ENCODE measurements around the gene MEGF11. TPM values are rescaled to one million over a fixed set of nuclear protein-coding genes. Genes with fewer than 3 reads are reported as not detected.

MEGF11 gene
- total RNA-seq, 2 donors from 2014 or later = not detected

DNA sequence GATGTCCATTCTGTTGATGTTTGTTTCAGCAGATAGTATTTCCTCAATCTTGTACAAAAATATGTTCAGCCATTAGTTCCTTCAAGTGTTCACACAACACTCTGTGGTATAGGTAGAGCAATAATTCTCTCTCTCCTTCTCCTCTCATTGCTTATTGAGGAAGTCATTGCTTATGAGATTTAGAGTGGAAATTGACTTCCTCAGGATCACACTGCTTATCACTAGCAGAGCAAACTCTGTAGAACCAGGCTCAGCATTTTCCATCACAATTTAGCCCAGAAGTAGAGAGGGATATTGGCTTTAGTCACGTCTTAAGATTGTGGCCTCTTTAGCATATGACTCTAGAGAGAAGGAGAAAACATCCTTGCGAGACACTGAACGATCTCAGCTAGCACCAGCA, 353.1 kb downstream of the MEGF11 start:
- H3K36me3 ChIP-seq (replicated peaks in 1 of 2; ENCODE audit: insufficient read depth in 1 of 2, low read depth in 2 of 2) = peaks cover 0 to 2% of the 10 kb centered on the region in 2 donors

GRCh38 chr15:65896236-65896635, 357.3 kb downstream of the MEGF11 start:
- DNase-seq (no peak), ATAC-seq (no peak)
- WGBS, 2 donors = 64 to 85% methylated on average over 2 of the region's 2 CpGs
- Histone ChIP-seq H3K9me3 (no peaks in the 10 kb centered on the region), H3K4me3 (no peak overlapping the region), H3K27ac (no peak overlapping the region), H3K36me3 (replicated peaks in 1 of 2; ENCODE audit: insufficient read depth in 1 of 2, low read depth in 2 of 2) (peaks cover 0 to 4% of the 10 kb centered on the region in 2 donors), H3K4me1 (no peaks in the 10 kb centered on the region), H3K27me3 (no peaks in the 10 kb centered on the region)
- intact Hi-C loops (cut with DNase I) = no loop called here
- TF ChIP-seq POLR2A (IDR thresholded peaks at IDR 0.05) = no peak
- TF ChIP-seq, protein P1, sequence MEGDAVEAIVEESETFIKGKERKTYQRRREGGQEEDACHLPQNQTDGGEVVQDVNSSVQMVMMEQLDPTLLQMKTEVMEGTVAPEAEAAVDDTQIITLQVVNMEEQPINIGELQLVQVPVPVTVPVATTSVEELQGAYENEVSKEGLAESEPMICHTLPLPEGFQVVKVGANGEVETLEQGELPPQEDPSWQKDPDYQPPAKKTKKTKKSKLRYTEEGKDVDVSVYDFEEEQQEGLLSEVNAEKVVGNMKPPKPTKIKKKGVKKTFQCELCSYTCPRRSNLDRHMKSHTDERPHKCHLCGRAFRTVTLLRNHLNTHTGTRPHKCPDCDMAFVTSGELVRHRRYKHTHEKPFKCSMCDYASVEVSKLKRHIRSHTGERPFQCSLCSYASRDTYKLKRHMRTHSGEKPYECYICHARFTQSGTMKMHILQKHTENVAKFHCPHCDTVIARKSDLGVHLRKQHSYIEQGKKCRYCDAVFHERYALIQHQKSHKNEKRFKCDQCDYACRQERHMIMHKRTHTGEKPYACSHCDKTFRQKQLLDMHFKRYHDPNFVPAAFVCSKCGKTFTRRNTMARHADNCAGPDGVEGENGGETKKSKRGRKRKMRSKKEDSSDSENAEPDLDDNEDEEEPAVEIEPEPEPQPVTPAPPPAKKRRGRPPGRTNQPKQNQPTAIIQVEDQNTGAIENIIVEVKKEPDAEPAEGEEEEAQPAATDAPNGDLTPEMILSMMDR (IDR thresholded peaks at IDR 0.05) = no peak

More for the DNA sequence above, 353.1 kb downstream of the MEGF11 start:
- no peak overlapping the region for H3K4me3 ChIP-seq
- no peaks in the 10 kb centered on the region for H3K27me3 ChIP-seq
- ATAC-seq (no peak), DNase-seq (no peak)
- intact Hi-C loops (cut with DNase I) = no loop called here
- no peaks in the 10 kb centered on the region for H3K9me3 ChIP-seq
- WGBS, 2 donors = 86 to 92% methylated on average over 3 of the region's 3 CpGs
- H3K27ac ChIP-seq = no peak overlapping the region
- H3K4me1 ChIP-seq = peaks cover 3% of the 10 kb centered on the region
- TF ChIP-seq POLR2A (IDR thresholded peaks at IDR 0.05) = no peak
- TF ChIP-seq, protein P1 (IDR thresholded peaks at IDR 0.05) = no peak

DNA sequence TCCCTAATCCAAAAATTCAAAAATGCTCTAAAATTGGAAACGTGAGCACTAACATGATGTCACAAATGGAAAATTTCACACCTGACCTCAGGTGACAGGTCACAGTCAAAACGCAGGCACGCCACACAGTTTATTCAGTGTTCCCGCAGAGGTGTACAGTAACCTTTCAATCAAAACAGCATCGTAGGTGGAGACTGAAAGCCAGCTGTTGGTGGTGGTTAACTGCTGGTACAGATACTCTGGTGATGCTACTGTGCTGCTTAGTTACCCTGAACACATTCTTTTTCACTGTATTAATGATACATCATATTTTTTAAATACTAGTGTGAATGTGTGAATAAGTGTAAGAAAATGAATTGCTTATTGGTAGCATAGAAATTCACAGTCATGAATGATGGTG, 360.5 kb downstream of the MEGF11 start:
- Histone ChIP-seq H3K27ac (no peak overlapping the region), H3K27me3 (no peaks in the 10 kb centered on the region), H3K4me1 (no peaks in the 10 kb centered on the region), H3K36me3 (replicated peaks in 1 of 2; ENCODE audit: insufficient read depth in 1 of 2, low read depth in 2 of 2) (peaks cover 0 to 5% of the 10 kb centered on the region in 2 donors), H3K9me3 (no peaks in the 10 kb centered on the region), H3K4me3 (no peak overlapping the region)
- ATAC-seq (no peak), DNase-seq (no peak)
- intact Hi-C loops (cut with DNase I) = no loop called here
- no peak for TF ChIP-seq POLR2A (IDR thresholded peaks at IDR 0.05)
- TF ChIP-seq, protein P1 (IDR thresholded peaks at IDR 0.05) = no peak
- 75 to 86% methylated on average over 5 of the region's 5 CpGs for WGBS, 2 donors

GRCh38 chr15:65888981-65889380, 364.6 kb downstream of the MEGF11 start:
- DNase-seq (no peak), ATAC-seq (no peak)
- H3K27me3 ChIP-seq = no peaks in the 10 kb centered on the region
- H3K27ac ChIP-seq = no peak overlapping the region
- WGBS, 2 donors = 71 to 73% methylated on average over 3 of the region's 3 CpGs
- TF ChIP-seq POLR2A (IDR thresholded peaks at IDR 0.05) = no peak
- TF ChIP-seq, protein P1 (IDR thresholded peaks at IDR 0.05) = no peak
- no peaks in the 10 kb centered on the region for H3K4me1 ChIP-seq
- H3K9me3 ChIP-seq = no peaks in the 10 kb centered on the region
- no peak overlapping the region for H3K4me3 ChIP-seq
- intact Hi-C loops (cut with DNase I) = no loop called here
- H3K36me3 ChIP-seq (replicated peaks in 1 of 2; ENCODE audit: insufficient read depth in 1 of 2, low read depth in 2 of 2) = peaks cover 0 to 6% of the 10 kb centered on the region in 2 donors

DNA sequence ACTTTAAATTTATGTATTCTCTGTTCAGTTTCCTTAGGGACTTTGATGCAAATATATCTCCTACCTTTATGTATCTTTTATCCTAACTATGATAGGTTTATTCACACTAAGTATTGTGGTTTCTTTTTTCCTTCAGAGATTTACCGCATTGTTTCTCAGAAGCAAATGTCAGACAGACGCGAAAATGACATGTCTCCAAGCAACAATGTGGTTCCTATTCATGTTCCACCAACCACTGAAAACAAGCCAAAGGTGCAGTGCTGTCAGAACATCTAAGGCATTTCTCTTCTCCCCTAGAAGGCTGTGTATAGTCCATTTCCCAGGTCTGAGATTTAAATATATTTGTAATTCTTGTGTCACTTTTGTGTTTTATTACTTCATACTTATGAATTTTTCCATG, 366.0 kb downstream of the MEGF11 start:
- H3K9me3 ChIP-seq = no peaks in the 10 kb centered on the region
- peaks cover 0 to 3% of the 10 kb centered on the region in 2 donors for H3K36me3 ChIP-seq (replicated peaks in 1 of 2; ENCODE audit: insufficient read depth in 1 of 2, low read depth in 2 of 2)
- no peaks in the 10 kb centered on the region for H3K27me3 ChIP-seq
- H3K27ac ChIP-seq = no peak overlapping the region
- intact Hi-C loops (cut with DNase I) = no loop called here
- ATAC-seq = no peak
- no peak overlapping the region for H3K4me3 ChIP-seq
- no peak for DNase-seq
- WGBS, 2 donors = 84 to 90% methylated on average over 3 of the region's 3 CpGs
- H3K4me1 ChIP-seq = no peaks in the 10 kb centered on the region
- TF ChIP-seq, protein P1 (IDR thresholded peaks at IDR 0.05) = no peak
- TF ChIP-seq POLR2A (IDR thresholded peaks at IDR 0.05) = no peak
